DND-41 (cell line): ENCODE measurements around the gene GTPBP1.

Experiments used
- ATAC-seq: fragments of 200-7000 bp; cut with Tn5 transposase; 3 replicates; pipeline ENCODE4 v1.9.1; 2021; ENCODE audit warnings: low read depth; ENCODE audit not compliant: insufficient read depth
- DNase-seq: peaks from one replicate; pipeline ENCODE4 v3.0.0-alpha.2; 2020
- H2AFZ ChIP-seq: 2 replicates; pipeline ENCODE4 v1.6.0; 2012; ENCODE audit warnings: low read depth, low read length
- H3K27ac ChIP-seq: 2 replicates; pipeline ENCODE4 v1.5.1; 2012; ENCODE audit warnings: low read length, inconsistent platforms
- H3K27me3 ChIP-seq: fragments of 200-600 bp; sonication (generic); 2 replicates; pipeline ENCODE4 v1.6.0; 2012; ENCODE audit warnings: low read length, mild to moderate bottlenecking, inconsistent platforms; ENCODE audit not compliant: insufficient read depth, poor library complexity
- H3K36me3 ChIP-seq: 2 replicates; pipeline ENCODE4 v1.5.1; 2012; ENCODE audit warnings: low read length, inconsistent platforms; ENCODE audit not compliant: insufficient read depth
- H3K4me1 ChIP-seq: 2 replicates; pipeline ENCODE4 v1.5.1; 2012; ENCODE audit warnings: mild to moderate bottlenecking, low read length; ENCODE audit not compliant: insufficient read depth
- H3K4me2 ChIP-seq: 2 replicates; pipeline ENCODE4 v1.6.0; 2012; ENCODE audit warnings: mild to moderate bottlenecking, moderate library complexity, low read length, inconsistent platforms; ENCODE audit not compliant: insufficient read depth
- H3K4me3 ChIP-seq, 2 experiments: fragments of 200-600 bp in 1 of 2; shearing (Covaris generic) in 1 of 2; 2 replicates each; pipeline ENCODE4 v1.5.1; 2012 to 2016; ENCODE audit warnings: inconsistent platforms in 2 of 2, low read length in 2 of 2, mild to moderate bottlenecking in 2 of 2, low read depth in 1 of 2, moderate library complexity in 1 of 2
- H3K79me2 ChIP-seq: 2 replicates; pipeline ENCODE4 v1.6.0; 2012; ENCODE audit warnings: low read length, inconsistent platforms; ENCODE audit not compliant: insufficient read depth
- H3K9ac ChIP-seq: 2 replicates; pipeline ENCODE4 v1.6.0; 2012; ENCODE audit warnings: low read depth, mild to moderate bottlenecking, inconsistent platforms, low read length, moderate library complexity
- H3K9me3 ChIP-seq: 2 replicates; pipeline ENCODE4 v1.5.1; 2012; ENCODE audit warnings: low read length, moderate library complexity, mild to moderate bottlenecking, inconsistent platforms; ENCODE audit not compliant: insufficient read depth, severe bottlenecking
- H4K20me1 ChIP-seq: 2 replicates; pipeline ENCODE4 v1.6.0; 2012; ENCODE audit warnings: low read length; ENCODE audit not compliant: insufficient read depth
- EZH2 ChIP-seq: IDR thresholded peaks from 3 replicates; pipeline ENCODE4 v1.6.1; 2012; ENCODE audit warnings: borderline replicate concordance, low read depth, mild to moderate bottlenecking, moderate library complexity, low read length, inconsistent platforms; ENCODE audit not compliant: severe bottlenecking
- TF ChIP-seq, protein P1 (sequence below): IDR thresholded peaks from 2 replicates; pipeline ENCODE4 v1.5.1; 2012; ENCODE audit warnings: borderline replicate concordance, low read length, moderate library complexity, mild to moderate bottlenecking; ENCODE audit not compliant: poor library complexity, severe bottlenecking; ENCODE audit errors: extremely low read depth

The GTPBP1 gene

DNA sequence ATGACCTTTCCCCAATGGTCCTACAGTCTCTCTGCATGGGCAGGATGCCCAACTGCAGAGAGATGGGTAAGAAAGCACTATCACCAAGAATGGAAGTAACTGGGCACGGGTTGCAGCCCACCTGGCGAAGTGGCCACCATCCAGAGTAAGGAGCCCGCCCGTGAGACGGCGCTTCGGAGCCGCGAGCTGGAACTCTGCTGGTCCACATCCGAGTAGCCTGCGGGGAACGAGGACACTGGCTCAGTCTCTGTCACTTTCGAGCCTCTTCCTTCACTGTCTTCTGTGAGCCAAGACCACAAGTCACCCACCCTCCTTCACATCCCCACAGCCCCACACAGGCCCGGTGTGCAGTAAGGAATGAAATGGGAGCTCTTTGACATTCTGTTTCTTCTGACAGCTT lies 44.4 kb downstream of the GTPBP1 start:
- Histone ChIP-seq H3K27me3 (no peaks in the 10 kb centered on the region), H3K4me2 (no peak overlapping the region), H2AFZ (no peak overlapping the region), H3K79me2 (peaks cover 33% of the 10 kb centered on the region), H3K9me3 (no peaks in the 10 kb centered on the region), H3K4me1 (peaks cover 28% of the 10 kb centered on the region), H3K4me3 (no peak overlapping the region), H3K27ac (no peak overlapping the region), H3K9ac (no peak overlapping the region), H4K20me1 (peaks cover 45% of the 10 kb centered on the region), H3K36me3 (peaks cover 89% of the 10 kb centered on the region)
- DNase-seq (no peak), ATAC-seq (no peak)
- TF ChIP-seq, protein P1, sequence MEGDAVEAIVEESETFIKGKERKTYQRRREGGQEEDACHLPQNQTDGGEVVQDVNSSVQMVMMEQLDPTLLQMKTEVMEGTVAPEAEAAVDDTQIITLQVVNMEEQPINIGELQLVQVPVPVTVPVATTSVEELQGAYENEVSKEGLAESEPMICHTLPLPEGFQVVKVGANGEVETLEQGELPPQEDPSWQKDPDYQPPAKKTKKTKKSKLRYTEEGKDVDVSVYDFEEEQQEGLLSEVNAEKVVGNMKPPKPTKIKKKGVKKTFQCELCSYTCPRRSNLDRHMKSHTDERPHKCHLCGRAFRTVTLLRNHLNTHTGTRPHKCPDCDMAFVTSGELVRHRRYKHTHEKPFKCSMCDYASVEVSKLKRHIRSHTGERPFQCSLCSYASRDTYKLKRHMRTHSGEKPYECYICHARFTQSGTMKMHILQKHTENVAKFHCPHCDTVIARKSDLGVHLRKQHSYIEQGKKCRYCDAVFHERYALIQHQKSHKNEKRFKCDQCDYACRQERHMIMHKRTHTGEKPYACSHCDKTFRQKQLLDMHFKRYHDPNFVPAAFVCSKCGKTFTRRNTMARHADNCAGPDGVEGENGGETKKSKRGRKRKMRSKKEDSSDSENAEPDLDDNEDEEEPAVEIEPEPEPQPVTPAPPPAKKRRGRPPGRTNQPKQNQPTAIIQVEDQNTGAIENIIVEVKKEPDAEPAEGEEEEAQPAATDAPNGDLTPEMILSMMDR = no peak
- TF ChIP-seq EZH2 = no peak

DNA sequence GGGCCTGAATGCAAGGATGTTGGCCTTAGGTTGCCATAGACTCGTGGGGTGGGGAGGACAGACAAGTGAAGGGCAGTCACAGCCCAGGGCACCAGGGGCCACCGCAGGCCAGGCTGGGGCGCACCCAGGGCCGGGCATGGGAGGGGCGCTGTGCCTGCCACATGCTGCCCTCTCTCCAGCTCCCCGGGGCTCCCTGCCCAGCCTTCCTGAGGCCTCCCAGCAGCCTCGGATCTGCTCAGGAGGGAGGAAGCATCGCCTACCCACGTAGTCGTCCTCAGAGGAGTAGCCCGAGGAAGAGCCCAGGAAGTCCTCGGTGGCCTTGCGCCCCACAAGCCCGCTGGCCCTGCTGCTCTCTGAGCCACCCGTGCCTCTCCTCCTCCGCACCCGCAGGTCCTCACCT lies 44.9 kb downstream of the GTPBP1 start:
- H3K36me3 ChIP-seq = peaks cover 84% of the 10 kb centered on the region
- no peaks in the 10 kb centered on the region for H3K9me3 ChIP-seq
- no peak overlapping the region for H3K4me3 ChIP-seq
- H3K79me2 ChIP-seq = peaks cover 38% of the 10 kb centered on the region
- DNase-seq = no peak
- no peaks in the 10 kb centered on the region for H3K27me3 ChIP-seq
- ATAC-seq = no peak
- no peak overlapping the region for H3K27ac ChIP-seq
- H4K20me1 ChIP-seq = peaks cover 48% of the 10 kb centered on the region
- peaks cover 28% of the 10 kb centered on the region for H3K4me1 ChIP-seq
- no peak overlapping the region for H2AFZ ChIP-seq
- no peak overlapping the region for H3K9ac ChIP-seq
- no peak overlapping the region for H3K4me2 ChIP-seq
- TF ChIP-seq, protein P1 = no peak
- TF ChIP-seq EZH2 = no peak

DNA sequence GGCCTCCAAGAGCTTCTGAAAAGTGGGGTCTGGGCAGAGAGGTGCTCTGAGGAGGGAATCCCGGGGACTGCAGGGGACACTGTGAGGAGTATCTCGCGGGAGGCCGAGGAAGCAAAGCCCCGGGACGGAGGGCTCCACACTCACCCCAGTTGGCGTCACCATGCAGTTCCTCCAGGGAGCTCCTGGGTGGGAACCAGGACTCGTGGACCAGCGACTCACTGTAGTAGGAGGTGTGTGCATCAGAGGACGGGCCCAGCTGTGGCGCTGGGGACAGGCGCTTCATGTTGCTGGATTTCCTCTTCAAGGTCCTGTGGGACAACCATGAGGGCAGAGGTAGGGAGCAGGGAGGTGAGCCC lies 45.3 kb downstream of the GTPBP1 start:
- no peak for TF ChIP-seq EZH2
- no peak overlapping the region for H3K9ac ChIP-seq
- no peaks in the 10 kb centered on the region for H3K9me3 ChIP-seq
- no peak for ATAC-seq
- H3K4me3 ChIP-seq = no peak overlapping the region
- H3K4me1 ChIP-seq = peaks cover 28% of the 10 kb centered on the region
- H3K4me2 ChIP-seq = no peak overlapping the region
- peaks cover 41% of the 10 kb centered on the region for H3K79me2 ChIP-seq
- peaks cover 48% of the 10 kb centered on the region for H4K20me1 ChIP-seq
- peaks cover 79% of the 10 kb centered on the region for H3K36me3 ChIP-seq
- H2AFZ ChIP-seq = no peak overlapping the region
- no peak overlapping the region for H3K27ac ChIP-seq
- DNase-seq = no peak
- no peaks in the 10 kb centered on the region for H3K27me3 ChIP-seq

DNA sequence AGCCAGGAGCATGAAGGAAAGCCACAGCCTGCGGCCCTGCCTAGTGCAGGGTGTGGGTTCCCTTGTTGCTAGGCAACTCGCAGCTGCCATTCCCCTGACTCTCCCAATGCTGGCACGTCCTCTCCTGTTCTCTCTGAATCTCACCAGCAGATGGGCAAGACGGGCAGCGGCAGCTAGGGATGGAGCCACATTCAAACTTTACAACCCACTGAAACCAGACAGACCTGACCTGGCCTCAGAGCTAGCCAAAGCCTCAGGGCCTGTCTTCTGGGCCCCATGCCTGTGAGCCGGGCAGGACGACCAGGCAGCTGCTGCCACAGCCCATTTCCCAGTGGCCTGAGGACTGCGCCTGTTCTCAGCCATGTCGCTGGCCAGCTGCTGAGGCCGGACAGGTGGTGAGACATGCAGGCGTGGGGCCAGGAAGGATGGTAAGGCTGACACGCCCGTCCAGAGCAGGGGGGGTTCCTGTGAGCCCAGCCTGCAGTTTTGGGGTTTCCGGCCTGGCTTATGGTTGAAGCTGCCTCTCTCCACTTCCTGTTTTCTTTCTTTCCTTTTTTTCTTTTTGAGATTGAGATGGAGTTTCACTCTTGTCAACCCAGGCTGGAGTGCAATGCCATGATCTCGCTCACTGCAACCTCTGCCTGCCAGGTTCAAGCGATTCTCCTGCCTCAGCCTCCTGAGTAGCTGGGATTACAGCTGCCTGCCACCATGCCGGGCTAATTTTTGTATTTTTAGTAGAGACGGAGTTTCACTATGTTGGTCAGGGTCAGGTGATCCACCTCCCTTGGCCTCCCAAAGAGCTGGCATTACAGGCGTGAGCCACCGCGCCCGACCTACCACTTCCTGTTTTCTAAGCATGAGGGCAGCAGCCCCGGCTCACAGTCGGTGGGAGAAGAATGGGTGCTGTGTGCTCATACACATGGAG lies 45.9 kb downstream of the GTPBP1 start:
- ATAC-seq (no peak), DNase-seq (peak; percentile 39)
- Histone ChIP-seq H2AFZ (no peak overlapping the region), H3K27me3 (no peaks in the 10 kb centered on the region), H3K36me3 (peaks cover 73% of the 10 kb centered on the region), H4K20me1 (peaks cover 48% of the 10 kb centered on the region), H3K4me3 (no peak overlapping the region), H3K9ac (no peak overlapping the region), H3K27ac (peak overlapping the region; percentile 19), H3K9me3 (no peaks in the 10 kb centered on the region), H3K4me1 (peaks cover 34% of the 10 kb centered on the region), H3K79me2 (peaks cover 44% of the 10 kb centered on the region), H3K4me2 (no peak overlapping the region)
- no peak for TF ChIP-seq EZH2
- TF ChIP-seq, protein P1 = no peak
